ENCODE results near the gene IL1R2. TPM values are rescaled to one million over a fixed set of nuclear protein-coding genes. Genes with fewer than 3 reads are reported as not detected.

The IL1R2 gene
- total RNA-seq, 1 donor = not detected

DNA sequence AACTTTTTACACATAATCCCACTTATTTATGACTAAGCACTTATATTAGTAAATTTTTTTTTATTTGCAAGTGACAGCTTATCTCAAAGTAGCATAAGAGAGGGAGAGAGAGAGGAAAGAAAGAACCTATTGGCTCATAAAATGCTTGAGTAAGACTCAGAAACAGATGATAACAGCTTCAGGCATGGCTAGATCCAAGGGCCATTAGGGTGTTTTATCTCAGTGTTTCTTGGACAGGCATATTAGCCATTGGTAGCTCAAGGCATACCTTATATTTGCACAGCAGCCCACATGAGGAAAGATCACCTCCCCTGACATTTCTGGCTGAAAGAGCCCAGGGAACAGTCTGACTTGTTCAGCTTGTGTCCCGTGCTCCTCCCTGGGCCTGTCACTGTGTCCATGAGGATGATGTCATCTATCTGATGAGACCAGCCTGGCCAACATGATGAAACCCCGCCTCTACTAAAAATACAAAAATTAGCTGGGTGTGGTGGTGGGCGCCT lies 64.4 kb downstream of the IL1R2 start:
- no peak overlapping the region for H3K4me3 ChIP-seq (ENCODE audit: low read depth, low read length)
- TF ChIP-seq, protein P1, sequence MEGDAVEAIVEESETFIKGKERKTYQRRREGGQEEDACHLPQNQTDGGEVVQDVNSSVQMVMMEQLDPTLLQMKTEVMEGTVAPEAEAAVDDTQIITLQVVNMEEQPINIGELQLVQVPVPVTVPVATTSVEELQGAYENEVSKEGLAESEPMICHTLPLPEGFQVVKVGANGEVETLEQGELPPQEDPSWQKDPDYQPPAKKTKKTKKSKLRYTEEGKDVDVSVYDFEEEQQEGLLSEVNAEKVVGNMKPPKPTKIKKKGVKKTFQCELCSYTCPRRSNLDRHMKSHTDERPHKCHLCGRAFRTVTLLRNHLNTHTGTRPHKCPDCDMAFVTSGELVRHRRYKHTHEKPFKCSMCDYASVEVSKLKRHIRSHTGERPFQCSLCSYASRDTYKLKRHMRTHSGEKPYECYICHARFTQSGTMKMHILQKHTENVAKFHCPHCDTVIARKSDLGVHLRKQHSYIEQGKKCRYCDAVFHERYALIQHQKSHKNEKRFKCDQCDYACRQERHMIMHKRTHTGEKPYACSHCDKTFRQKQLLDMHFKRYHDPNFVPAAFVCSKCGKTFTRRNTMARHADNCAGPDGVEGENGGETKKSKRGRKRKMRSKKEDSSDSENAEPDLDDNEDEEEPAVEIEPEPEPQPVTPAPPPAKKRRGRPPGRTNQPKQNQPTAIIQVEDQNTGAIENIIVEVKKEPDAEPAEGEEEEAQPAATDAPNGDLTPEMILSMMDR (IDR thresholded peaks at IDR 0.05; ENCODE audit: insufficient read depth, low read depth, low read length) = no peak
- peak; percentile 39 for DNase-seq (ENCODE audit: low read depth)

DNA sequence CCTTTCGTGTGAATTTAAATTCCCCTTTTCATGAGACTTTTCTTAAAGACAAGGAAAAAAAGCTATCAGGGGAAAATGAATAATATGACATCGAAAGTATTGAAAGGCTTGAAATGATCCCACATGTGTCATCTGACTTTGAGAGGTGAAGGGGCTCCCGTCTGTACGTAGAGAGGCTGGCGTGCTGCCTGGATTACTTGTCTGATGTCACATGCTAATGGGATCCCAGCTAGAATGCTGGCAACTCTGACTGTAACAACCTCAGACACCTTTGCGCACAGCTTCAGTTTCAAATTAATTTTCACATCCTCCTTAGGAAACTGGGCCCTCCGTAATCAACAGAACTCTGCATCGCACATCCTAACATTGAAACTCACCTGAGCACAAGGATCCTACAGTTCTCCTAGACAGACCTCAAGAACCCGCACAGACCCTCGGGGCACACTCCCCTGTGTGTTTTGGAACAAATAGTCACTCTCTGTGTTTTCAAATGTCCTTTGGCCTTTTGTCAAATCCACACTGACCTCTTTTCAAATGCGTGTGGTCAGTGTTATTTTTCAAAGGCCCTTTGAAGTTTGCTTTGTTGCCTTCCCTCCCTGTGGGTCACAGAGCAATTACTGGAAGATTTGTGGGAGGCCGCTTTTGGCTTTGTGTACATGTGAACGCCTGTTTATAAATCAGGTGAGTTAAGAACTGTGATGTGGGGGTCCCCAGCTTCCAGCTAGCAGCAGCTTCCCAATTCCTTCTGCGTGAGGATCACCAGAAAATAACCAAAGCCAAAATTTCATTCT lies 65.9 kb downstream of the IL1R2 start:
- TF ChIP-seq, protein P1 (IDR thresholded peaks at IDR 0.05; ENCODE audit: insufficient read depth, low read depth, low read length) = no peak
- no peak overlapping the region for H3K4me3 ChIP-seq (ENCODE audit: low read depth, low read length)
- DNase-seq (ENCODE audit: low read depth) = peak; percentile 80

DNA sequence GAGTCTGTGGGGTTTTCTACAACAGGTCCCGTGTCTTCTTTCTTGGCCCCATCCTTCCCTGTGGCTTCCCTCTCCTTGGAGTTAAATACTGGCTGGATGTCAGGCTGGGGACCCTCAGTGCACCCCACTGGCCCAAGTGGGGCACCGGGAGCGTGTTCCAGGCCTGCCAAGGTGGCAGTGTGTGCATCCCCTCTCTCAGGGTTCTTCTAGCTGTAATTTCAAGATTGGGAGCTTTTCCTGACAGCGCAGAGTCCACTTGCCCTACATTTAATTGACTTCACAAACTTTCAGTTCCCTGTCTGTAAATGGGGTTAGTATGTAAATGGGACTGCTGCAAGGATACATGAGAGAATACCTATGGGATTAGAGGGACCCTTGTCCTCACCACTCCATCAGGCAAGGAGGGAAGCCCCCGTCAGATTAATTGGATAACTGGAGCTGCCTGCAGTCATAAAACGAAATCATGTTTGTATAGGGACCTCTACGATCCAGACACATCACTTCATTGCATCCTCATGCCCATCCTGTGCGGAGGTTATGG lies 66.6 kb downstream of the IL1R2 start:
- no peak for DNase-seq (ENCODE audit: low read depth)
- TF ChIP-seq, protein P1 (IDR thresholded peaks at IDR 0.05; ENCODE audit: insufficient read depth, low read depth, low read length) = no peak

DNA sequence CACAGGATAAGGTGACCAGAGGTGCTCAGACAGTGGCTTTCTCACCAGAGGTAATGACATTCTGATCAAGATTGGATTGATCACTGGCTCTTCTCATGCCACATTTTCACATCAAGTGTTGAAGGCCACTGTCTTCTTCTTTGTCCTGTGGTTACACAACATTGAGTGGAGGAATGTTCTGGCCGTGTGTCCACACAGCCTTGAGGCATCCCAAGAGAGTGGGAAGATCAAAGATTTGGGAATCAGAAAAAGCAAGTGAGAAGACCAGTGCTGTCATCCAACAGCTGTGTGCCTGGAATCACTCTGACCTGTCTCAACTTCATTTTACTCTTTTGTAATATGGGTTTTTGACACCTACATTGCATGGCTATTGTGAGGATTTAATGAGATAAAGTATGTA lies 67.4 kb downstream of the IL1R2 start:
- peak; percentile 73 for DNase-seq (ENCODE audit: low read depth)
- TF ChIP-seq, protein P1 (IDR thresholded peaks at IDR 0.05; ENCODE audit: insufficient read depth, low read depth, low read length) = no peak
- no peak overlapping the region for H3K4me3 ChIP-seq (ENCODE audit: low read depth, low read length)

More for the DNA sequence above, 66.6 kb downstream of the IL1R2 start:
- H3K4me3 ChIP-seq (ENCODE audit: low read depth, low read length) = no peak overlapping the region

DNA sequence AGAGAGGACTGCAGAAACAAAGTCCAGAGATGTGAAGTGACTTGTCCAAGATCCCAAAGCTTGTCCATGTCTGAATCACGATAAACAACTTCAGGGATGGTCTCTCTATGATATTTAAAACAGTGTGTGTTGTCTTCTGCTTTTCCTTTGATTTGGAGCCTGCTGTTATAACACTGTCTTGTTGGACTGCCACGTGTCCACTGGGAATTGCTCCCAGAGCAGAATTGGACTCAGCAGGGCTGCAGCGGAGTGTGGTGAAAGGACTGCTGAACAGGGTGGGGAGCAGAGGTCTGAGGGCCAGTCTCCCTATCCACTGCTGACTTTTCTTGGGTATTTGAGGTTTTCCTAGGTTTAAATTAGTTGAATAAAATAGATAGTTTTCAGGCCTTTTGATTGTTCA lies 68.3 kb downstream of the IL1R2 start:
- TF ChIP-seq, protein P1 (IDR thresholded peaks at IDR 0.05; ENCODE audit: insufficient read depth, low read depth, low read length) = no peak
- no peak for DNase-seq (ENCODE audit: low read depth)
- no peak overlapping the region for H3K4me3 ChIP-seq (ENCODE audit: low read depth, low read length)

DNA sequence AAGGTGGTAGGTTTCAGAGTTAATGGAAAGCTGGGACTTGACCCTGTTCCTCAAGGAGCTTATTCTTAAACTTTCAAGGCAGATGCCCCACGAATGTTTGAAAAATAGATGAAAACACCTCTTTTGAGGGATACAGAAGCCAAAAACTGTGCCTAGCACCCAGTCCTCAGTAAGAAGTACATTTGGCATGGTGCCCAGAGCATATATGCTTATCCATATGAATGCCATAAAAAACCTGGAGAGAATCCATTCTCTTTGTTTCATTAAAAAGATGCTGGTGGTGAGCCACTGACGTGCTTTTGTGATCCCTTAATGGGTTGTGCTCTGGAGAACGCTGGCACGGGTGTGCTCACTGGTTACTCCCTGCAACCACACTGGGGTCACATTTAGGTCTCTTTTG lies 69.0 kb downstream of the IL1R2 start:
- TF ChIP-seq, protein P1 (IDR thresholded peaks at IDR 0.05; ENCODE audit: insufficient read depth, low read depth, low read length) = no peak
- H3K4me3 ChIP-seq (ENCODE audit: low read depth, low read length) = no peak overlapping the region
- no peak for DNase-seq (ENCODE audit: low read depth)
